ENCODE results near the gene UTP11. TPM values are rescaled to one million over a fixed set of nuclear protein-coding genes. Genes with fewer than 3 reads are reported as not detected.

The UTP11 gene
- total RNA-seq, 1 experiment from 2014 or later = 31.1 TPM

GRCh38 chr1:38006008-38006828 is 6.3 kb upstream of the UTP11 start:
- Histone ChIP-seq H3K27ac (ENCODE audit: low read length) (no peak overlapping the region), H3K4me1 (ENCODE audit: low read length) (peaks cover 10% of the 10 kb centered on the region), H3K4me2 (ENCODE audit: low read depth, low read length, poor library complexity, severe bottlenecking) (peak overlapping the region; percentile 51), H4K20me1 (ENCODE audit: insufficient read depth, low read depth, low read length) (no peaks in the 10 kb centered on the region), H3K9me3 (ENCODE audit: low read length) (no peaks in the 10 kb centered on the region), H3K27me3 (ENCODE audit: low read length) (0 out of 2 replicates have a peak, but pooled peaks cover 4% of the 10 kb centered on the region), H3K9me2 (replicated peaks; ENCODE audit: insufficient read depth, low read length) (no peaks in the 10 kb centered on the region), H2AFZ (ENCODE audit: low read length) (no peak overlapping the region), H3K79me2 (ENCODE audit: low read length) (no peaks in the 10 kb centered on the region), H3K36me3 (ENCODE audit: insufficient read depth, low read length) (no peaks in the 10 kb centered on the region), H3K9ac (ENCODE audit: low read length) (peak overlapping the region; percentile 29; the same call in 1 of the 2 replicates), H3K4me3 (ENCODE audit: low read length) (peak overlapping the region; percentile 51; the same call in 1 of the 2 replicates)
- DNase-seq = no peak

- Histone ChIP-seq H3K36me3 (ENCODE audit: insufficient read depth, low read length) (no peaks in the 10 kb centered on the region), H3K9me3 (ENCODE audit: low read length) (no peaks in the 10 kb centered on the region), H3K79me2 (ENCODE audit: low read length) (peaks cover 17% of the 10 kb centered on the region), H3K4me2 (ENCODE audit: low read depth, low read length, poor library complexity, severe bottlenecking) (no peak overlapping the region), H3K4me1 (ENCODE audit: low read length) (peaks cover 18% of the 10 kb centered on the region), H3K9me2 (replicated peaks; ENCODE audit: insufficient read depth, low read length) (no peaks in the 10 kb centered on the region), H3K27ac (ENCODE audit: low read length) (no peak overlapping the region), H4K20me1 (ENCODE audit: insufficient read depth, low read depth, low read length) (no peaks in the 10 kb centered on the region), H3K4me3 (ENCODE audit: low read length) (no peak overlapping the region), H3K27me3 (ENCODE audit: low read length) (0 out of 2 replicates have a peak, but pooled peaks cover 4% of the 10 kb centered on the region), H3K9ac (ENCODE audit: low read length) (no peak overlapping the region), H2AFZ (ENCODE audit: low read length) (no peak overlapping the region)
- no peak for DNase-seq
These were observed 3.3 kb upstream of the UTP11 start for GRCh38 chr1:38009088-38009840.

- Histone ChIP-seq H3K4me1 (ENCODE audit: low read length) (peaks cover 16% of the 10 kb centered on the region), H3K36me3 (ENCODE audit: insufficient read depth, low read length) (no peaks in the 10 kb centered on the region), H2AFZ (ENCODE audit: low read length) (no peak overlapping the region), H3K4me2 (ENCODE audit: low read depth, low read length, poor library complexity, severe bottlenecking) (no peak overlapping the region), H3K4me3 (ENCODE audit: low read length) (no peak overlapping the region), H3K79me2 (ENCODE audit: low read length) (peaks cover 22% of the 10 kb centered on the region), H3K9me2 (replicated peaks; ENCODE audit: insufficient read depth, low read length) (no peaks in the 10 kb centered on the region), H3K9me3 (ENCODE audit: low read length) (no peaks in the 10 kb centered on the region), H4K20me1 (ENCODE audit: insufficient read depth, low read depth, low read length) (no peaks in the 10 kb centered on the region), H3K27ac (ENCODE audit: low read length) (no peak overlapping the region), H3K9ac (ENCODE audit: low read length) (no peak overlapping the region), H3K27me3 (ENCODE audit: low read length) (no peaks in the 10 kb centered on the region)
- no peak for DNase-seq
These were observed 2.7 kb upstream of the UTP11 start for GRCh38 chr1:38009841-38010180.

- H3K36me3 ChIP-seq (ENCODE audit: insufficient read depth, low read length) = peaks cover 16% of the 10 kb centered on the region; the same call in 1 of the 2 replicates
- no peaks in the 10 kb centered on the region for H4K20me1 ChIP-seq (ENCODE audit: insufficient read depth, low read depth, low read length)
- peak overlapping the region; percentile 92 for H3K9ac ChIP-seq (ENCODE audit: low read length)
- peaks cover 15% of the 10 kb centered on the region for H3K4me1 ChIP-seq (ENCODE audit: low read length)
- H3K27me3 ChIP-seq (ENCODE audit: low read length) = no peaks in the 10 kb centered on the region
- DNase-seq = no peak
- H2AFZ ChIP-seq (ENCODE audit: low read length) = no peak overlapping the region
- peak overlapping the region; percentile 82; the same call in 1 of the 2 replicates for H3K27ac ChIP-seq (ENCODE audit: low read length)
- H3K9me3 ChIP-seq (ENCODE audit: low read length) = no peaks in the 10 kb centered on the region
- no peaks in the 10 kb centered on the region for H3K9me2 ChIP-seq (replicated peaks; ENCODE audit: insufficient read depth, low read length)
- peak overlapping the region; percentile 76 for H3K4me2 ChIP-seq (ENCODE audit: low read depth, low read length, poor library complexity, severe bottlenecking)
- H3K4me3 ChIP-seq (ENCODE audit: low read length) = peak overlapping the region; percentile 85
- peaks cover 45% of the 10 kb centered on the region for H3K79me2 ChIP-seq (ENCODE audit: low read length)
These were observed 691 bp downstream of the UTP11 start for GRCh38 chr1:38013227-38013622.

- peak overlapping the region; percentile 92; the same call in 1 of the 2 replicates for H3K9ac ChIP-seq (ENCODE audit: low read length)
- peak overlapping the region; percentile 76 for H3K4me2 ChIP-seq (ENCODE audit: low read depth, low read length, poor library complexity, severe bottlenecking)
- peaks cover 45% of the 10 kb centered on the region for H3K79me2 ChIP-seq (ENCODE audit: low read length)
- peaks cover 20% of the 10 kb centered on the region for H3K36me3 ChIP-seq (ENCODE audit: insufficient read depth, low read length)
- H3K9me2 ChIP-seq (replicated peaks; ENCODE audit: insufficient read depth, low read length) = no peaks in the 10 kb centered on the region
- no peaks in the 10 kb centered on the region for H4K20me1 ChIP-seq (ENCODE audit: insufficient read depth, low read depth, low read length)
- H3K27me3 ChIP-seq (ENCODE audit: low read length) = no peaks in the 10 kb centered on the region
- DNase-seq = no peak
- H3K9me3 ChIP-seq (ENCODE audit: low read length) = no peaks in the 10 kb centered on the region
- H2AFZ ChIP-seq (ENCODE audit: low read length) = no peak overlapping the region
- H3K27ac ChIP-seq (ENCODE audit: low read length) = no peak overlapping the region
- peaks cover 15% of the 10 kb centered on the region for H3K4me1 ChIP-seq (ENCODE audit: low read length)
- H3K4me3 ChIP-seq (ENCODE audit: low read length) = peak overlapping the region; percentile 85; the same call in 1 of the 2 replicates
These were observed 1.6 kb downstream of the UTP11 start for GRCh38 chr1:38014171-38014570.

- Histone ChIP-seq H3K27ac (ENCODE audit: low read length) (no peak overlapping the region), H2AFZ (ENCODE audit: low read length) (no peak overlapping the region), H3K27me3 (ENCODE audit: low read length) (no peaks in the 10 kb centered on the region), H3K9ac (ENCODE audit: low read length) (no peak overlapping the region), H3K4me2 (ENCODE audit: low read depth, low read length, poor library complexity, severe bottlenecking) (peak overlapping the region; percentile 76), H3K9me3 (ENCODE audit: low read length) (no peaks in the 10 kb centered on the region), H3K4me1 (ENCODE audit: low read length) (peaks cover 15% of the 10 kb centered on the region), H4K20me1 (ENCODE audit: insufficient read depth, low read depth, low read length) (no peaks in the 10 kb centered on the region), H3K79me2 (ENCODE audit: low read length) (peaks cover 45% of the 10 kb centered on the region), H3K4me3 (ENCODE audit: low read length) (no peak overlapping the region), H3K36me3 (ENCODE audit: insufficient read depth, low read length) (peaks cover 23% of the 10 kb centered on the region), H3K9me2 (replicated peaks; ENCODE audit: insufficient read depth, low read length) (no peaks in the 10 kb centered on the region)
- no peak for DNase-seq
These were observed 2.3 kb downstream of the UTP11 start for GRCh38 chr1:38014724-38015424.

- Histone ChIP-seq H3K27me3 (ENCODE audit: low read length) (no peaks in the 10 kb centered on the region), H3K9me3 (ENCODE audit: low read length) (no peaks in the 10 kb centered on the region), H3K79me2 (ENCODE audit: low read length) (peaks cover 45% of the 10 kb centered on the region), H2AFZ (ENCODE audit: low read length) (no peak overlapping the region), H3K4me2 (ENCODE audit: low read depth, low read length, poor library complexity, severe bottlenecking) (no peak overlapping the region), H3K36me3 (ENCODE audit: insufficient read depth, low read length) (peaks cover 31% of the 10 kb centered on the region), H3K4me3 (ENCODE audit: low read length) (no peak overlapping the region), H3K27ac (ENCODE audit: low read length) (no peak overlapping the region), H4K20me1 (ENCODE audit: insufficient read depth, low read depth, low read length) (no peaks in the 10 kb centered on the region), H3K4me1 (ENCODE audit: low read length) (peaks cover 15% of the 10 kb centered on the region), H3K9me2 (replicated peaks; ENCODE audit: insufficient read depth, low read length) (no peaks in the 10 kb centered on the region), H3K9ac (ENCODE audit: low read length) (no peak overlapping the region)
- no peak for DNase-seq
These were observed 3.6 kb downstream of the UTP11 start for GRCh38 chr1:38015978-38016725.

Measured in Karpas-422 (cell line).